22Rv1 (cell line): Measurements from ENCODE around the gene PARD3.

Experiments
- CTCF ChIP-seq: fragments of 450-650 bp; IDR thresholded peaks from 2 replicates; pipeline ENCODE4 v1.5.1; 2017; ENCODE audit warnings: mild to moderate bottlenecking
- ZFX ChIP-seq: fragments of 450-650 bp; IDR thresholded peaks from 2 replicates; pipeline ENCODE4 v1.6.1; 2017; ENCODE audit warnings: antibody characterized with exemption, borderline replicate concordance

- no peak for TF ChIP-seq CTCF
- no peak for TF ChIP-seq ZFX
Measured at GRCh38 chr10:34154383-34154900, 660.7 kb downstream of the PARD3 start.
